Prostate gland (tissue), 2 donors: Measurements from ENCODE around the gene CCNO.

Experiments
- POLR2A ChIP-seq: fragments of 450-650 bp; IDR thresholded peaks from one replicate; pipeline ENCODE4 v1.6.1; 2016; ENCODE audit warnings: antibody characterized with exemption, mild to moderate bottlenecking
- POLR2AphosphoS5 ChIP-seq: sonication (generic); formaldehyde crosslinking; IDR thresholded peaks from one replicate; pipeline ENCODE4 v1.6.1; 2017; ENCODE audit warnings: antibody characterized with exemption
- TF ChIP-seq, protein P1 (sequence below), 4 experiments: fragments of 200-600 bp in 2 of 4; fragments of 450-650 bp in 2 of 4; sonication (generic) in 2 of 4; IDR thresholded peaks; 1 replicate in 3 of 4; 2 replicates in 1 of 4; pipeline ENCODE4 v1.5.1; 2016 to 2019; ENCODE audit warnings: antibody characterized with exemption in 4 of 4, mild to moderate bottlenecking in 2 of 4, moderate library complexity in 2 of 4

DNA sequence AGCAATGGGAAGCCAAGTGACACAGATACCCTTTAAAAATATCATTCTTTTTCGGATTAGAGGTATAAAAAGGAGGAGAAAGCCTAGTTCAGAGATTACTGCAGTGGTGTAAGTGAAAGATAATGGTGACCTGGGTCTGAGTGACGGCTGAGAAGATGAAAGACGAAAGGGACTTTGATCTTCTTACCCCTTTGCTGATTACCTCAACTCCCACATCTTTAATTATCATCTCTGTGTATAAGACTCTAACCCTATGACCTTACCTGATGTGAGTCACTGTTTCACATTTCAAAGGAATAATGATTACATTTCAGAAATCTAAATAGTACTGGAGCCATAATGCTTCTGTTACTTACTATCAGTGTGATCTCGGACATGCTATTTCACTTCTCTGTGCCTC, 21.4 kb upstream of the CCNO start:
- TF ChIP-seq POLR2A (no peak), POLR2AphosphoS5 (no peak)
- TF ChIP-seq, protein P1, sequence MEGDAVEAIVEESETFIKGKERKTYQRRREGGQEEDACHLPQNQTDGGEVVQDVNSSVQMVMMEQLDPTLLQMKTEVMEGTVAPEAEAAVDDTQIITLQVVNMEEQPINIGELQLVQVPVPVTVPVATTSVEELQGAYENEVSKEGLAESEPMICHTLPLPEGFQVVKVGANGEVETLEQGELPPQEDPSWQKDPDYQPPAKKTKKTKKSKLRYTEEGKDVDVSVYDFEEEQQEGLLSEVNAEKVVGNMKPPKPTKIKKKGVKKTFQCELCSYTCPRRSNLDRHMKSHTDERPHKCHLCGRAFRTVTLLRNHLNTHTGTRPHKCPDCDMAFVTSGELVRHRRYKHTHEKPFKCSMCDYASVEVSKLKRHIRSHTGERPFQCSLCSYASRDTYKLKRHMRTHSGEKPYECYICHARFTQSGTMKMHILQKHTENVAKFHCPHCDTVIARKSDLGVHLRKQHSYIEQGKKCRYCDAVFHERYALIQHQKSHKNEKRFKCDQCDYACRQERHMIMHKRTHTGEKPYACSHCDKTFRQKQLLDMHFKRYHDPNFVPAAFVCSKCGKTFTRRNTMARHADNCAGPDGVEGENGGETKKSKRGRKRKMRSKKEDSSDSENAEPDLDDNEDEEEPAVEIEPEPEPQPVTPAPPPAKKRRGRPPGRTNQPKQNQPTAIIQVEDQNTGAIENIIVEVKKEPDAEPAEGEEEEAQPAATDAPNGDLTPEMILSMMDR (IDR thresholded peaks at IDR 0.05): no peak
